ENCODE data around the gene POLR2E.
A peak's percentile ranks its signal among the peaks of the same experiment; 100 is the strongest.
"Not testable (repeated sequence)": the region's sequence is repeated elsewhere in the genome, so short reads cannot be mapped to it uniquely, and the experiment has no call there.

Gene POLR2E

GRCh38 chr19:1094978-1095701, at the start of gene POLR2E:
POLR2E (minus strand) TSS chr19:1095375; CDS start chr19:1095315, 60 bp downstream.
- peak; percentile 98 for DNase-seq (ENCODE audit: insufficient read length, low spot score)

GRCh38 chr19:1144741-1145140, 49.6 kb upstream of the POLR2E start:
- no peak for FAIRE-seq
- DNase-seq (ENCODE audit: insufficient read length, low spot score) = no peak

More at GRCh38 chr19:1094978-1095701, at the start of gene POLR2E:
- peak; percentile 99 for FAIRE-seq

- DNase-seq (ENCODE audit: insufficient read length, low spot score) = no peak
Measured at GRCh38 chr19:1143828-1144399, 48.7 kb upstream of the POLR2E start.

GRCh38 chr19:1141944-1142343, 46.8 kb upstream of the POLR2E start:
- FAIRE-seq = peak; percentile 74
- DNase-seq (ENCODE audit: insufficient read length, low spot score) = no peak

More at GRCh38 chr19:1143828-1144399, 48.7 kb upstream of the POLR2E start:
- no peak for FAIRE-seq

GRCh38 chr19:1140272-1141027, 45.3 kb upstream of the POLR2E start:
- no peak for FAIRE-seq
- no peak for DNase-seq (ENCODE audit: insufficient read length, low spot score)

- DNase-seq (ENCODE audit: insufficient read length, low spot score) (no peak), FAIRE-seq (no peak)
Measured at GRCh38 chr19:1139126-1139525, 44.0 kb upstream of the POLR2E start.

- FAIRE-seq = no peak
- DNase-seq (ENCODE audit: insufficient read length, low spot score) = no peak
Measured at GRCh38 chr19:1138121-1138520, 42.9 kb upstream of the POLR2E start.

- FAIRE-seq = no peak
Measured at GRCh38 chr19:1136621-1137317, 41.6 kb upstream of the POLR2E start.

GRCh38 chr19:1136201-1136600, 41.0 kb upstream of the POLR2E start:
- DNase-seq (ENCODE audit: insufficient read length, low spot score) (peak; percentile 70), FAIRE-seq (no peak)

More at GRCh38 chr19:1136621-1137317, 41.6 kb upstream of the POLR2E start:
- no peak for DNase-seq (ENCODE audit: insufficient read length, low spot score)

GRCh38 chr19:1135454-1135853, 40.3 kb upstream of the POLR2E start:
- no peak for DNase-seq (ENCODE audit: insufficient read length, low spot score)
- FAIRE-seq = no peak

- no peak for FAIRE-seq
Measured at GRCh38 chr19:1134431-1134830, 39.3 kb upstream of the POLR2E start.

GRCh38 chr19:1133471-1133929, 38.3 kb upstream of the POLR2E start:
- peak; percentile 97 for DNase-seq (ENCODE audit: insufficient read length, low spot score)
- FAIRE-seq = peak; percentile 82

More at GRCh38 chr19:1134431-1134830, 39.3 kb upstream of the POLR2E start:
- DNase-seq (ENCODE audit: insufficient read length, low spot score) = no peak

- FAIRE-seq (peak; percentile 14), DNase-seq (ENCODE audit: insufficient read length, low spot score) (no peak)
Measured at GRCh38 chr19:1132552-1133383, 37.6 kb upstream of the POLR2E start.

- peak; percentile 91 for DNase-seq (ENCODE audit: insufficient read length, low spot score)
- peak; percentile 97 for FAIRE-seq
Measured at GRCh38 chr19:1131718-1132551, 36.8 kb upstream of the POLR2E start.

GRCh38 chr19:1130771-1131717, 35.9 kb upstream of the POLR2E start:
- FAIRE-seq (peak; percentile 90), DNase-seq (ENCODE audit: insufficient read length, low spot score) (peak; percentile 69)

GRCh38 chr19:1129535-1129934, 34.4 kb upstream of the POLR2E start:
- no peak for FAIRE-seq
- no peak for DNase-seq (ENCODE audit: insufficient read length, low spot score)

GRCh38 chr19:1129084-1129483, 33.9 kb upstream of the POLR2E start:
- not testable (repeated sequence) for DNase-seq (ENCODE audit: insufficient read length, low spot score); FAIRE-seq

- no peak for FAIRE-seq
- DNase-seq (ENCODE audit: insufficient read length, low spot score) = no peak
Measured at GRCh38 chr19:1128106-1128505, 32.9 kb upstream of the POLR2E start.
